ENCODE data around the gene SLC27A1. TPM values are rescaled to one million over a fixed set of nuclear protein-coding genes. Genes with fewer than 3 reads are reported as not detected.
A peak's percentile ranks its signal among the peaks of the same experiment; 100 is the strongest.

Gene SLC27A1
- total RNA-seq, 2 donors from 2014 or later: 11.8 to 16.9 TPM

GRCh38 chr19:17522988-17523872 is 52.9 kb downstream of the SLC27A1 start:
- Mint-ChIP-seq H3K27ac (peak overlapping the region; percentile 35), H3K4me1 (no peaks in the 10 kb centered on the region), H3K27me3 (ENCODE audit: insufficient read depth) (peaks cover 3% of the 10 kb centered on the region), H3K9me3 (peaks cover 4% of the 10 kb centered on the region), H3K4me3 (no peak overlapping the region), H3K36me3 (ENCODE audit: low read depth) (peaks cover 18% of the 10 kb centered on the region)
- no peak overlapping the region for H3K27ac ChIP-seq (ENCODE audit: low read depth, low read length)
- no peaks in the 10 kb centered on the region for H3K27me3 ChIP-seq (ENCODE audit: control insufficient read depth, insufficient read depth, low read length, poor library complexity, severe bottlenecking)
- H3K36me3 ChIP-seq (ENCODE audit: control insufficient read depth, insufficient read depth, low read length): peaks cover 7% of the 10 kb centered on the region
- H3K9ac ChIP-seq (ENCODE audit: extremely low read depth, low read length, poor library complexity, severe bottlenecking): no peak overlapping the region
- no peak for TF ChIP-seq CTCF (conservative IDR thresholded peaks at IDR 0.05)
- no peaks in the 10 kb centered on the region for H3K4me1 ChIP-seq (ENCODE audit: control insufficient read depth, insufficient read depth, low read length)
- DNase-seq: peak; percentile 37
- H3K4me3 ChIP-seq (ENCODE audit: low read length): no peak overlapping the region
- H3K9me3 ChIP-seq (ENCODE audit: control insufficient read depth, low read length): peaks cover under 1% of the 10 kb centered on the region
- WGBS, 2 experiments (ENCODE audit: insufficient coverage in 1 of 2, insufficient read length in 1 of 2): 86 to 91% methylated on average over 20 to 24 of the region's 24 CpGs

GRCh38 chr19:17524651-17525050 is 54.3 kb downstream of the SLC27A1 start:
- 90 to 100% methylated on average over 4 of the region's 4 CpGs for WGBS, 2 experiments (ENCODE audit: insufficient coverage in 1 of 2, insufficient read length in 1 of 2)
- Histone ChIP-seq H3K4me1 (ENCODE audit: control insufficient read depth, insufficient read depth, low read length) (no peaks in the 10 kb centered on the region), H3K9me3 (ENCODE audit: control insufficient read depth, low read length) (no peaks in the 10 kb centered on the region), H3K36me3 (ENCODE audit: control insufficient read depth, insufficient read depth, low read length) (peaks cover 4% of the 10 kb centered on the region), H3K27me3 (ENCODE audit: control insufficient read depth, insufficient read depth, low read length, poor library complexity, severe bottlenecking) (no peaks in the 10 kb centered on the region), H3K27ac (ENCODE audit: low read depth, low read length) (no peak overlapping the region), H3K4me3 (ENCODE audit: low read length) (no peak overlapping the region), H3K9ac (ENCODE audit: extremely low read depth, low read length, poor library complexity, severe bottlenecking) (no peak overlapping the region)
- Mint-ChIP-seq H3K4me1 (no peaks in the 10 kb centered on the region), H3K27ac (no peak overlapping the region), H3K27me3 (ENCODE audit: insufficient read depth) (peaks cover 3% of the 10 kb centered on the region), H3K4me3 (no peak overlapping the region), H3K9me3 (peaks cover 12% of the 10 kb centered on the region), H3K36me3 (ENCODE audit: low read depth) (peaks cover 12% of the 10 kb centered on the region)
- no peak for TF ChIP-seq CTCF (conservative IDR thresholded peaks at IDR 0.05)
- peak; percentile 38 for DNase-seq

- H3K9ac ChIP-seq (ENCODE audit: extremely low read depth, low read length, poor library complexity, severe bottlenecking): no peak overlapping the region
- H3K27ac Mint-ChIP-seq: no peak overlapping the region
- peaks cover 8% of the 10 kb centered on the region for H3K36me3 Mint-ChIP-seq (ENCODE audit: low read depth)
- TF ChIP-seq CTCF (conservative IDR thresholded peaks at IDR 0.05): no peak
- peak; percentile 36 for DNase-seq
- H3K4me3 Mint-ChIP-seq: no peak overlapping the region
- peaks cover 3% of the 10 kb centered on the region for H3K27me3 Mint-ChIP-seq (ENCODE audit: insufficient read depth)
- peaks cover 12% of the 10 kb centered on the region for H3K9me3 Mint-ChIP-seq
- no peaks in the 10 kb centered on the region for H3K36me3 ChIP-seq (ENCODE audit: control insufficient read depth, insufficient read depth, low read length)
- H3K4me3 ChIP-seq (ENCODE audit: low read length): no peak overlapping the region
- no peak overlapping the region for H3K27ac ChIP-seq (ENCODE audit: low read depth, low read length)
- H3K9me3 ChIP-seq (ENCODE audit: control insufficient read depth, low read length): no peaks in the 10 kb centered on the region
- no peaks in the 10 kb centered on the region for H3K4me1 Mint-ChIP-seq
- no peaks in the 10 kb centered on the region for H3K27me3 ChIP-seq (ENCODE audit: control insufficient read depth, insufficient read depth, low read length, poor library complexity, severe bottlenecking)
- WGBS, 2 experiments (ENCODE audit: insufficient coverage in 1 of 2, insufficient read length in 1 of 2): 87 to 92% methylated on average over 8 to 9 of the region's 9 CpGs
- H3K4me1 ChIP-seq (ENCODE audit: control insufficient read depth, insufficient read depth, low read length): no peaks in the 10 kb centered on the region
Measured at GRCh38 chr19:17525141-17525540, 54.8 kb downstream of the SLC27A1 start.
